HG03064 (cell line): ENCODE data around the gene KCNIP2.

ENCODE experiments used
- ATAC-seq: cut with Tn5 transposase; IDR thresholded peaks from one replicate; pipeline ENCODE4 v1.9.1; 2021; ENCODE audit warnings: low read depth; ENCODE audit not compliant: unreplicated experiment

The KCNIP2 gene

DNA sequence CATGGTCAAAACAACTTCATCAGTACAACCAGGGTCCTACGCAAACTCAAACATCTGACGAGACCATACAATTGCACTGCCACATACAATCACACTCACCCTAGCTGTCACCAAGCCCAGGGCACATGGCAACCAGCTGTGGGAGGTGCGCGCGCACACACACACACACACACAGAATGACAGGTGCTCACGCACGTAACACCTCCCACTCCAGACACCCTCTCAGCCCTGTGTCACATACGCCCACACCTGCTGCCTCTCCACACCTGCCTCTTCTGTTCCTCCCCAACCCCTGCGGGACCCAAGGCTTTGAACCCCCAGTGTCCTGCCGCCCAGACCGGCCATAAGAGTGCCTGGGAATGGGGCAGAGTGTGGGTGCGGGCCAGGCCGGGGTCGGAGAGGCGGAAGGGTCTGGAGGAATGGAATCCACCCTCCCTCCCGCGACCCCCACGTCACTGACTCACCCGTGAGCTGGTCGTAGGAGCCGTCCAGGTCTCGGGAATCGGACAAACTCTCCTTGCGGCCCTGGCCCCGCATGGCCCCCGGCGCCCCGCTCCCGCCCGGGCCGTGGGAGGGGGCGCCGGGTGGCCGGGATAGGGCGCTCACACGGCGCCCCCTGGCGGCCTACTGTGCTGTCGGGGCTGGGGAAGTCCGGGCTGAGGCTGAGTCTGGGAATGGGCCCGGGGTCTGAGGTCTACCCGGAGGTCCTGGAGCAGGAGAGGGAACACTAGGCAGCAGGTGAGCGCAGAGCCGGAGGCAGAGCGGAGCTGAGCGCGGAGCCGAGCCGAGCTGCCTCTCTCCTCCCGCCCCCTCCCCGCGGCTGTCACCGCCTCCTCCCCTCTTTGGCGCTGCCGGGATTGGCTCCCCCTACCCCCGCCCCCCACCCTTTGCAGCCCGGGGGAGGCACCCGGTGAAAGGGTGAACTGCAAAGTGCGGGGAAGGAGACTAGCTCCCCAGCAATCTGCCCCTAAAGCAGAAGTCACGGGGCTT lies at the start of gene KCNIP2:
Gene KCNIP2, minus strand, starts transcription at position 769 of the 990 bp plus-strand sequence. Its CDS starts 232 bp downstream, at position 537.
- ATAC-seq, result no peak

DNA sequence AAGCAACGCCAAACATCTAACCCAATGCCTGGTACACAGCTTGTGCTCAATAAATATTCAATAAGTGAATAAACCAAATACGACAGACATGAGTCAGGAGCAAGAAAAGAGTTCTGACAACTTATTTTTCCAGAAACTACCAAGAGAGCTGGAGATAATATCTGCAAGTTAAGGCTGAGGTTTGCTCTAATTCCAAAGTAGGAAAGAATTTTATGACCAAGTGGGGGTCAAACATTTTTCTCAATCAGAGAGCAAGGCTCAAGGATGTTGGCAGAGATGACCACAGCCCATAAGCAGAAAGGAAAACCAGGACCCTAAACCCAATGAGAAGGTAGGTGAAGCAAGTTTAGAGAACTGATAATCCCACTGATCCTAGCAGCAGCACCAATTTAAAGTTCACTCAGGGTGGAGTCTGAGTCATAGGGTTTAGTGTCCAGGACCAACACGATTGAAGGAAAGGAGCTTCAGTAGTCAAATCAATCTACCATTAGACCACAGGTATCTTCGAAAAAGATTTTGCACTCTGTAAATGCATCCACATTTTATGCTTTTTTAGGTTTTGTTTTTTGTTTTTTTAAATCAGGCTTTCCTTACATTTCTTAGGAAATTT lies 49.3 kb upstream of the KCNIP2 start:
- ATAC-seq, result no peak

DNA sequence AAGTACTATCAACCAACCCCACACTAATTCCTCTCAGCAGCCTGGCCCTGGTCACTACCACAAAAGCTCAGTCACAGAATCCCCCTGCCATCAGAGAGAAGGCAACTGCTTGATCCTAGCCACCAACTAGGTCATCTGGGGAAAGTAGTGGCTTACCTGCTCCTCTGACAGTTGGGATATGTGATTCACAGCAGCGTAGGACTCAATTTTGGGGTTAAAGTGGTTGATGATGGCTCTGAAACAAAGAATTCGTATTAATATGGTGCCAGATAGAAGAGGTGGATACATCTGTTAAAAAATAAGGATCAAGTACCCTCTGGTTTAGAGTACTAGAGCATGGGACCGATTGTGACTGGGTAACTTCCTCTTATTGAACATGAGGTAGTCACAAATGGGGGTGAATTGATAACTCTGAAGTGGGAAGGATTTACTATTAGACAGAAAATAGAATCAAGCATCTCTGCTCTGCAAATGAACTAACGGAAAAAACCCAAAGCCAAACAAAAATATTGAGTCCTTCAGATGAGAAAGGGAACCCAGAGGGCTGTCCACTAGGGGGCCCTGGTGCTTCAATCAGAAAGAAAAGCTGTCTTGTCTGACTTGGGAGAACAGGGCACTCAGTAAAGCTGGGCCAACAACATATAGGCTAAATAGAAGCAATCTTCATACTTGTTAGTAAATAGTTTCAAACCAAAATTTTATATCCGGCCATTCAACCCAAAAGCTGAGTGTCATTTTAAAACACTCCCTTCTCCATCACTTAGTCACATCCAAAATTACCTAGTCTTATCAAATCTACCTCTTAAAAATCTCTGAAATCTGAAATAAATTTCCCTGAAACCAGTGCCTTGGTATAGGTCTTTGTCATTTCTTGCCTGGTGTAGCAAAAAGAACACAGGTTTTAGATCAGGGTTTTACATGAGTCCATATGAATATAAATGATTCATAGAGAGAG lies 45.9 kb upstream of the KCNIP2 start:
- ATAC-seq, result no peak

DNA sequence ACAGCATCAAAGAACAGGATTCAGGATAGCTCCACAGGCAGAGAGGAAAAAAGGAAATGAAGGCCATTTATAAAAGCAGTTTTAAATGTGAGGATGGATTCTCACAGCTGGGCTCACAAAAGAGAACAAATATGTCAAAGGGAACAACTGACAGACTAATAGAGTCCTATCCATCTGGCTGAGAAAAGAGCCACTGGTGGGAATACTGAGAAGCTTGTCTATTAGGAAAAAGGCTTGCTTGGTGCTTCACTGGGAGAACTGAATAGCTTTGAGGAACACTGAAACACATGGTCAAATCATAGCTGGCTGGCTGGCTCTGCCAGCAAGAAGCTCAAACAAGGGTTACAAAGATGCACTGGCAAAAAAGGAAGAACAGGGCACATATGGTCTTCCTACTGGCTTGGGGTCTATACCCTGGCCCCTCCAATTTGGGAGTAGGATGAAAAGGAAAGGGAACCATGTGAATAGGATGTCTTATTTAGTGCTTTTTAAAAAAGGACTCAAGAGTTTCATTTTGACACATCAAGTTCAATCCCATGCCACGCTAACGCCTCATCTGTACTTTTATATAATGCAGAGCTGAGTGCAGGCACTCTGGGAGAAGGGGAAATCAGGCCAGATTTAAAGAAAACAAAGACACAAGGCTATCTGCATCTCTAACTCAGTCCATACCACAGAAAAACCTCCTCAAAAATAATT lies 44.8 kb upstream of the KCNIP2 start:
- no peak for ATAC-seq

DNA sequence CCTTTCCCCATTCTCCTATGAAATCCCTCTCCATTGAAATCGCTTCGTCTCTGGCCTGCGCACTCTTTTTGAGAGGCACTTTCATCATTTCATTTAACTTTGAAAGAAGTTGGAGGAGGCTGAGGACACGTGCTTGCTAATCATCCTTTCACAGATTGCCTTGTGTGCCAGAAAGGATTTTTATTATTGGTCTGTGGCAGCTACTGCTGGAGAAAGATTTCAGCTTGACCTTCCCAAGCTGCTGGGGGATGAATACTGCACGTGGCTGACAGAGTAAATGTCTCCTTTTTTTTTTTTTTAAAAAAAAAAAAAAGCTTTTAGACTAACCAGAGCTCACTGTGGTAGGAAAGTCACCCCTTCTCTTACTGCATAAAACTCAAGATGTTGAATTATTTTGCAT lies 44.2 kb upstream of the KCNIP2 start:
- no peak for ATAC-seq

DNA sequence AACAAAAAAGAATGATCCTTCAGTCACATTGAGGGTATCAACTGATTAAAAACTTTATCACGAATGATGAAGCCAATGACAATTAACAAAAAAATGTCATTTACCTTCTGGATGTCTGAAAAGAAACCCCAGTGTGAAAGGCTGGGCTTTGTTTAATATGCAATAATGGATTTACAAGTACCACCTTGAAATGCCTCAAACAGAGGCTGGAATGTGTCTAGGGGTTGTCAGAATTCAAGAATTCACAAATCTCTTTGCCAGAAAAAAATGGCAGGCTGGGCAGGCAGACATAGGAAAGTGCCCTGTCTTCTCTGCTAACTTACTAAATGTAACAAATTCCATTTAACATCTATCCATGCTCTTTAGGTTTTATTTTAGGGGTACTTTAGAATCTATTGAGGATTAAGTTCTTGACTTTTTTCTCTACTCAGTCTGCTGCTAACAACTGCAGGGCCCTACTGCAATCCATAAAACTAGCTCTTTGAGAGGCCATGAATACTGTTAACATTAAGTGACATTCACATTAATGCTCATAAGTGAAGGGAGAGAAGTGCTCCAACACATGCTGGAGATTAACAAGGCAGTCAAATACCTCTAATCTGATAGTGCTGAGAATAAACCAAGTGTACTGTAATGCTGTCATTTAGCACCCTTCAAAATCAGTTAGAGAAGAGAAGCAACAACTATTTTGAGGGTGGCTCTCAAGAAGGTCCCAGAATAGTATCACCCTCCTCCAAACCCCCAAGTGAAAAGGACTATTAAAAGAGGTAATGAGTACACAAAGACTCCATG lies 43.1 kb upstream of the KCNIP2 start:
- ATAC-seq, result no peak

DNA sequence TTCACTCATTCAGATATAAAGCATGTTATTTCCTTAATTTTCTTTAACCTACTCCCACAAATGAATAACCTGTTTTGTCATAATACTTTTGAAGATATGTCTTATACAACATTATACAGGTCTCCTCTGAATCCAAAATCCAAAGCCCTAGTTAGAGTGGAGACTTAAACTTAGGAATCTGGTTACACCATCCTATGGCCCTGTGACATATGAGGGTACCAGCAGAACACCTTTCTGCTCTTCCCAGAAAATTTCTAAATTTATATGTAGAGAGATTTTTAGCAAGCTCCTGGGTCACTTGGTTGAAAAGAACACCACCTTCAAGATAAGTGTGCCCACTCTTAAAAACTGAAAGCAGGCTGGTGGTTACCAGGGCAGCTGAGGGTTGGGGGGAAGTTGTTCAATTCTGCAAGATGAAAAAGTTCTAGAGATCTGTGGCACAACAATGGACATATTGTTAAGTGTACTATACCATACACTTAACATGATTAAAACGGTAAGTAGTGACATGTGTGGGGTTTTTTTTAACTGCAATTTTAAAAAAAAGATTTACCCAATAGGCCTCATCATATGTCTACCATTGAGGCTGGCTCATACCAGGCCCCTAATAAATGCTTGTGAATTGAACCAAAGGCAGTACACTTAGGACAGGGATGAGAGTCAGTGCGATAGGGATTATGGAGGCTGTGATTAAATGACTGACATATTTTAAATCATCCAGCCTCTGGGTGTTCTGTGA lies 37.6 kb upstream of the KCNIP2 start:
- no peak for ATAC-seq

DNA sequence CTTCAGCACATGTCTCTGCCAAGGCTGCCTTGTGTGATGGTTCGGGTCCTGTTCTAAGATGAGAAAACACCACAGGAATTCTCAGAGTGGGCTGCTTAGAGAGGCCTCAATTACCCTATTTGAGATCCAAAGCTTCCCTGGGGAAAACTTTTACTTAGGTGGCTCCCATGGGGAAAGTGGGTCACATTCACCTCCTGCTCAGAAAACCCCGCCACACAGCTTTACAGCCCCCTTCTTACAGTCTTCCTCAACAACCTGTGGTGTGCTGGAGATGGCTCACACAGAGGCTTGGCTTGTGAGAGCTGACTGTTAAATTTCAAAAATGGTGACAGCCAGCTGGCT lies 36.6 kb upstream of the KCNIP2 start:
- no peak for ATAC-seq

DNA sequence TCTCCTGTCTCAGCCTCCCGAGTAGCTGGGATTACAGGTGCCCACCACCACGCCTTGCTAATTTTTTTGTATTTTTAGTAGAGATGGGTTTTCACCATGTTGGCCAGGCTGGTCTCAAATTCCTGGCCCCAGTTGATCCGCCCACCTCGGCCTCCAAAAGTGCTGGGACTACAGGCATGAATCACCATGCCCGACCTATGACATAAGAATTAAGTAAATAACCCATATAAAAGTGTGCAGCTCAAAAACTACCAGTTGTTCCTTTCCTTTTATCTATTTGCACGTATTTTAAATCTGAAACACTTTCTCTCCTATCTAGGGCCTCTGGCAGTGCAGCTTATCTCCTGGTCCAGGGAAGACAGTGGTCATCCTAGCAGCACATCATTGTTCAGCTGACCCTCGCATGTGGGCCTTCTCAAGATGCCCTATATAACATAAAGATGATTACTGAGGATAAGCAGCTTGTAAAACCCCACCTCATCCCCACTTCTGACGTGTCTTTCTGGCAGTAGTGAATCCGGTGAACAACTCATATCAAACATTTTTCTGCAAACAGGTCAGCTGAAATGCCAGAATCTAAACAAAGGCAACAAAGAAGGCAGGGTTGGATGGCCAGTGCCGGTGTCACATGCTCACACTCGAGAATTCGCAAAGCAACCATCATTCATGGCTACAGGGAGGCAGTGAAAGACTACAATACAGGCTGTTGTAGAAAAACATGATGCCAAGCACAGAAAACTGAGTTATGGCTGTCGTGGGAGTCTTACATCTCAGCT lies 36.0 kb upstream of the KCNIP2 start:
- ATAC-seq, result no peak

DNA sequence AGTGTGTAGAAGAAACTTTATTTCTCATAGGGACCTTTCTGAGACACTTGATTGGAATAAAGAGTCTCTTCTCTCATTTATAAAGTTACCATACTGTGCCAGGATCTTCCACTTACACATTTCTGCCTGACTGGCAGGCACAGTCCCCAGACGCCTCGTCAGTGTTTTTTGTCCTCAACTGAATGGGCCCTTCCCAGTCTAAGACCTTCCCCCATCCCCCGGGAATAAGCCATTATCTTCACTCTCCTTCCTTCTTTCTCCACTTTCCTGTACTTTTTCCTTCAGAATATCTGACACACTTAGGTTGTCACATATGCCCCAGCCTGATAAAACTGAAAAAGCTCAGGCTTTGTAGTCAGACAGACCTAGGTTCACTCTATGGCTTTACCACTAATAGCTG lies 35.3 kb upstream of the KCNIP2 start:
- no peak for ATAC-seq

DNA sequence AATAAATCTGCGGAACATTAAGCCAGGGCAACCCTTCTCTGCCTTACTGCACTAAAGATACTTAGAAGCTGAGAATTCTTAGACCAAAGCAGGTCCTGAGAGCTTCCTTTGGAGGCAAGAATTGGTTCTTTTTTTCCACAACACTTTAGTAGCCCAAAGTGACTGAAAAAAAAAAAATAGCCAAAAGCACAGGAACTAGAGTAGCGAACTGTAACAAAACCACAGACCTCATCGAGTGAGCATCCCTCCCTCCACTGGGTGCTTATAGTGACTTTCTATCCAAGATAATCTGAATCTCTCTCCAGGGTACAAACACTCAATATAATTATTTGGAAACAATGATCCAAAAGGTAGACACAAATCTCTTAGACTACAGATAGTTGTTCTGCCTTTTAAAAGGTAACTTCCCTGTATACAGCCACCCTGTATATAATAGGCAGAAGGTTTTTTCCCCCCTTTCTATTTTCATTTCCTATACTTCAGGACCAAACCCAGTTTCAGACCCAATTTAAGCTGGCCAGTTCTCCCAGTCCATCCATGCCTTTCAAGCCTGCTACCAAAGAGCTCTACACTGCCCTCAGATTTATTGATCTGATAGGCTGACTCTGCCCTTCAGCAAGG lies 31.6 kb upstream of the KCNIP2 start:
- ATAC-seq, result no peak

DNA sequence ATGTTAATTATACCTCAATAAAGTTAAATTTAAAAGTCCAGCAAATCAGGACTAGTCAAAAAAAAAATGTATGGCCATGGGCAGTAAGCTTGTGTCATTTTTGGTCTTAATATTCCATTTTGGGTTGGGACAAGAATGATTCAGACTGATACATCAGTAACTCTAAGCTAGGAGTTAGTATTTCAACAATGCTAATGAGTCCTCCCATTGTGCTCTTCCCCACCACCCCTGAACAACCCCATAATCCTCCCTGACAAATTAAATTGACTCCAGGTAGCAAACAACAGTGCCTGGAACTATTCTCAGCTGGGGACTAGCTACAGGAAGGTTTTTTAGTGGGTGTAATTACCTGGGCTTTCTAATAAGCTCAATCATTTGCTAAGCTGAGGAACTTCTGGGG lies 30.7 kb upstream of the KCNIP2 start:
- no peak for ATAC-seq

DNA sequence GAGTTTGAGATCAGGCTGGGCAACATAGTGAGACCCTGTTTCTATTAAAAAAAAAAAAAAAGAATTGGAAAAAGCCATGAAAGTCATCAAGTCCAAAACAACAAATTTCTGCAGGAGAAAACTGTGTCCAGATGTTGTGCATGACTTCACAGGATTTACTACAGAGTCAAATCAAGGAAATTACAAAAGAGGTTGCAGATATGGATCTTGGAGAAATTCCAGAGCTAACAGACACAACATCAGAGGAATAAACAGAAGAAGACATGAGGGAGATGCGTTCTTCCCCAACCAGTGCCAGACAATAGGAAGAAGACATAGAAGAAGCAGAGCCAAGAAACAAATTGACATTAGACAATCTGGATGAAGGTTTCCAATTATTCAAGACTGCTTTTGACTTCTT lies 24.3 kb upstream of the KCNIP2 start:
- ATAC-seq, result no peak

DNA sequence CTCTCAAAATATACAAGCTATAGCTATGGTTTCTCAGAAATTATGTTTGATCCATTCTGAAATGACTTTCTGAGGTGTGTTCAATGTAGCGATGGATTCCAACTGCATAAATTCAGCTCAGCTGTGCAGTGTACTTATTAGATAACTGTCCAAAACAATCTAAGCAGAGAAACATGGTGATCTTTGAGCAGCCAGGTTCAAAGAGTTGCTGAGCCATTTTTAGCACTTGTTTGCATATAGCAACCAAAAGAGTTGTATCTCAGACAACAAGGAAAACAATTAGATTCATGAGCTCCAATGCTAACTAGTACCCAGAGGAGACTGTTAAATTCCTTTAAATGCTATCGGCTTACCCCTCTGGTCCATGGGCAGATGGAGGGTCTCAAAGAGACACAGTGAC lies 15.9 kb upstream of the KCNIP2 start:
- no peak for ATAC-seq

DNA sequence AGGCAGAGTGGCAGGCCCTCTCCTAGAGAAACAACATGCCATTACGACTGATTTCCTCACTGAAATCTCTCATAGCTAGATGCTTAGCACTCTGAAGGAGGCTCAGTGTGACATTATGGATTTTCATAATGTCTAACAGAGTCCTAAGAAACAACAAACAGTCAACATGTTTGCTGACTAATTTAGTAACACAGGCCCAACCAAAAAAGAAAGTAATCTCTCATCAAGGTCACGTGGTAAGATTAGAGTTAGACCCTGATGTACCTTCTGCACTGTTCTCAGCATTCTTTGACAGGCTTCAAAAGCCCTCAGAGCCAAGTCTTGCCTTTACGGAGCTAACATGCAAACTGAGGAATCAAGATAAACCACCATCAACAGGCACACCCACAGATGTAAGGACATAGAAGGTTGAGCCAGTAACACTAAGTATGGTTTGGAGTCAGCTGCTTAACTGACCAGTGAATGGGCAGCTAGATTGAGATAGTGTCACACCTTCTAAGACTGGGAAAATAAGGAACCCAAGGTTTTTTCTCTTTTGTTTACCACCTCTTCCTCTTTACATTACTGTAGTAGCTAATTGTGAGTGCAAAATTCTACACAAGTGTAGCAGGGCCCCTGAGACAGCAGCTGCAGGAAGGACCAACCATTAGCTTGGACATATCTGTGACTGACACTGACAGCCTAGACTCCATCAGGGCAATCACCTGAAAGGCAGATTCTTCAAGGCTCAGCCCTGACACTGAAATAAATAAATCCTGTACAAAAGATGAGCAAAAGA lies 15.3 kb upstream of the KCNIP2 start:
- ATAC-seq, result peak; percentile 74

DNA sequence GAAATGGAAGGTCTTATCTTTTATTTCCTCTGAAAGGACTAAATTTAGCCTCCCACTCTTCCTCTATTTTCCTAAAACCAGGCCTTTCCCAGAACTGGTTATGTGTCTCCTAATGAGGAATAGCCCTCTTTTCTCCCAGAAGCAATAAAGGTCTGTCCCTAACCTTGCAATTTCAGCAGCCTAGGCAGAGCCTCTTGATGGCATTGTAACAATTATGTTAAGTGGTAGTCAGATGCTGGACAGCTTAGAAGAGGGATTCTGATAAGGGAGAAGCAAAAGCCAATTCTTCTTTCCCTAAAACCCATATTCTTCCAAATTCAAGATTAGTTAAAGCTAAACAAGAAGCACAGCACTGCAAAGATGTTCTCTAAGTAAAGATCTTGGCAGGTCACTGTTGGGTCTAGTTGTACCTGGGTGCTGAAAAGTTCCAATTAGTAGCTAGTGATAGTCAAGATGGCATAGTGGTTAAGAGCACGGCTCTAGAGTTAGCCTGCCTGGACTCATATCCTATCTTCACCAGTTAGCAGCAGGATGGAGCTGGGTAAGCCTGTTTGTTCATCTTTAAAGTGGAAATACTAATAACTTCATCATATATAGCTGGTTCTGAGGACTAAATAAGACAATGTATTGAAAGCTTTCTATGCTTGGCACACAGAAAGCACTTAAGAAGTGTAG lies 14.3 kb upstream of the KCNIP2 start:
- ATAC-seq, result no peak
